Stimulated activated CD8-positive, alpha-beta memory T cell treated with anti-CD3 and anti-CD28 coated beads, Interleukin-12 subunit alpha, Interleukin-12 subunit beta, amount 100 ng/mL, for 24 hours (primary cell): Measurements from ENCODE around the gene RBM5.

Experiments used
- DNase-seq: peaks from one replicate; pipeline ENCODE4 v3.0.0-alpha.2; 2020; ENCODE audit errors: extremely low read depth

RBM5 gene

GRCh38 chr3:50158530-50159146 lies 69.9 kb downstream of the RBM5 start:
- no peak for DNase-seq

DNA sequence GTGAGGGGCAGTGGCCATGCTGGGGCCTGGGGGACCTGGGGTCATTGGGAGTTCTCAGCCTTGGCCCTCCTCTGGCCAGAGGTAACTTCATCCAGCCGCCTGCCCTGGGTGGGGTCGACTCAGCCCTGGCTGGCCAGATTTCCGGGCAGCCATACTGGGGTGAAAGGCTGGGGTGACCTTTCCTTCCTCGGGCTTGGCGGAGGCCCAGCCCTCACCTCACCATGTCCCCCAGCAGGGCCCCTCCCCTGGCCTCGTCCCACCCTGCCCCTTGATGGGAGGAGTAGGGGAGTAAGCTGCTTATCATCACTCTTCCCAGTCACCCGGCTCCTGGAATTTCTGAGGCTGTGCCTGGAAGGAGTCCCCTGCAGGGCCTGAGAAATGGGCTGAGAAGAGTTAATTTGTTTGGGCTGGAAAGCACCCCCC lies 71.9 kb downstream of the RBM5 start:
- DNase-seq = no peak

GRCh38 chr3:50161320-50161719 lies 72.6 kb downstream of the RBM5 start:
- DNase-seq = no peak

- DNase-seq = no peak
Measured at GRCh38 chr3:50162034-50162883, 73.5 kb downstream of the RBM5 start.

- DNase-seq = no peak
Measured at GRCh38 chr3:50163572-50164455, 75.1 kb downstream of the RBM5 start.

DNA sequence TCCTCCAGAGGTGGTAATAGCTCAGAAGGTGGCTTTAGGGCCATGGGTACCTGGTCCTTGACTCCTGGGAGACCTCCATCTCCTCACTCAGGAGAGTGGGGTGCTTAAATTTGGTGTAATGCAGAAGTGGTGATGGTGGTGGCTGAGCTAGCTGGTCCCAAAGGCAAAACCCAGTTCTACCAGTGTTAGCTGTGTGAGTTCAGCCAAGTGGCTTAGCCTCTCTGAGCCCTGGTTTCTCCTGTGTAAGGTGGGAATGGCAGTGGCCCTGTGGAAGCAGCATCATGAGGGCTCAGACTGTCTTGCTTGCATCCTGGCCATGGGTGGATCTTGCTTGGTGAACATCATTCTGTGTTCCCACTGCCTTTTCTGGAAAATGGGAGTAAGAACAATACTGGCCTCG lies 75.8 kb downstream of the RBM5 start:
- no peak for DNase-seq

GRCh38 chr3:50164984-50165909 lies 76.5 kb downstream of the RBM5 start:
- DNase-seq = no peak

- DNase-seq = no peak
Measured at GRCh38 chr3:50165910-50166538, 77.3 kb downstream of the RBM5 start.

GRCh38 chr3:50166620-50167019 lies 77.9 kb downstream of the RBM5 start:
- DNase-seq = no peak

- DNase-seq = no peak
Measured at GRCh38 chr3:50167069-50167840, 78.5 kb downstream of the RBM5 start.

- DNase-seq = no peak
Measured at GRCh38 chr3:50167841-50168209, 79.1 kb downstream of the RBM5 start.

- DNase-seq = no peak
Measured at GRCh38 chr3:50168388-50168787, 79.7 kb downstream of the RBM5 start.
